PFSK-1 (cell line): ENCODE data around the gene UBE2D3.

Source experiments
- TAF1 ChIP-seq: IDR thresholded peaks from 2 replicates; pipeline ENCODE4 v1.6.1; 2012; ENCODE audit warnings: low read length, control low read depth, borderline replicate concordance; ENCODE audit not compliant: insufficient read depth
- TF ChIP-seq, protein P1 (sequence below), 2 experiments: IDR thresholded peaks; 2 replicates each; pipeline versions ENCODE4 v1.6.1 to v1.8.0; 2011 to 2012; ENCODE audit warnings: low read depth in 2 of 2, low read length in 2 of 2, control low read depth in 1 of 2, inconsistent platforms in 1 of 2, mild to moderate bottlenecking in 1 of 2, moderate library complexity in 1 of 2; ENCODE audit not compliant: insufficient read depth in 1 of 2

DNA sequence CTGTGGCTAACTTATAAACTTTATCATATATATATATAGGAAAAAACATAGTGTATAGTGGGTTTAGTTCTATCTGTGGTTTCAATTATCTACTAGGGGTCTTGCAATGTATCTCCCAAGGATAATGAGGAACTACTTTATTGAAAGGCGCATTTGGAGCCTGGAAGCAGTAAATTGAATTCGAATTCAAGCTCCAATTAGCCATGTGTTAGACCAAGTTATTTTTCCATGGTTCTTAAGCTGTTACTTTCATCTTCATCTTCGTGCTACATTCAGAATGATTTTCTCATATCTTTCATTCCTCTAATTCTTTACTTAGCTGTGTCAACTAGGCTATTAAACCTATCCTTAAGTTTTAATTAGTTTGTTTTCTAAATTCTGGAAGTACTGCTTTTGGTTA, 39.4 kb downstream of the UBE2D3 start:
- TF ChIP-seq TAF1: no peak
- TF ChIP-seq, protein P1, sequence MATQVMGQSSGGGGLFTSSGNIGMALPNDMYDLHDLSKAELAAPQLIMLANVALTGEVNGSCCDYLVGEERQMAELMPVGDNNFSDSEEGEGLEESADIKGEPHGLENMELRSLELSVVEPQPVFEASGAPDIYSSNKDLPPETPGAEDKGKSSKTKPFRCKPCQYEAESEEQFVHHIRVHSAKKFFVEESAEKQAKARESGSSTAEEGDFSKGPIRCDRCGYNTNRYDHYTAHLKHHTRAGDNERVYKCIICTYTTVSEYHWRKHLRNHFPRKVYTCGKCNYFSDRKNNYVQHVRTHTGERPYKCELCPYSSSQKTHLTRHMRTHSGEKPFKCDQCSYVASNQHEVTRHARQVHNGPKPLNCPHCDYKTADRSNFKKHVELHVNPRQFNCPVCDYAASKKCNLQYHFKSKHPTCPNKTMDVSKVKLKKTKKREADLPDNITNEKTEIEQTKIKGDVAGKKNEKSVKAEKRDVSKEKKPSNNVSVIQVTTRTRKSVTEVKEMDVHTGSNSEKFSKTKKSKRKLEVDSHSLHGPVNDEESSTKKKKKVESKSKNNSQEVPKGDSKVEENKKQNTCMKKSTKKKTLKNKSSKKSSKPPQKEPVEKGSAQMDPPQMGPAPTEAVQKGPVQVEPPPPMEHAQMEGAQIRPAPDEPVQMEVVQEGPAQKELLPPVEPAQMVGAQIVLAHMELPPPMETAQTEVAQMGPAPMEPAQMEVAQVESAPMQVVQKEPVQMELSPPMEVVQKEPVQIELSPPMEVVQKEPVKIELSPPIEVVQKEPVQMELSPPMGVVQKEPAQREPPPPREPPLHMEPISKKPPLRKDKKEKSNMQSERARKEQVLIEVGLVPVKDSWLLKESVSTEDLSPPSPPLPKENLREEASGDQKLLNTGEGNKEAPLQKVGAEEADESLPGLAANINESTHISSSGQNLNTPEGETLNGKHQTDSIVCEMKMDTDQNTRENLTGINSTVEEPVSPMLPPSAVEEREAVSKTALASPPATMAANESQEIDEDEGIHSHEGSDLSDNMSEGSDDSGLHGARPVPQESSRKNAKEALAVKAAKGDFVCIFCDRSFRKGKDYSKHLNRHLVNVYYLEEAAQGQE (IDR thresholded peaks at IDR 0.05; ENCODE audit: insufficient read depth in 1 of 2, low read depth in 2 of 2, low read length in 2 of 2): no peak
